Osteocyte (in vitro differentiated cells): ENCODE measurements around the gene COL4A1. TPM values are rescaled to one million over a fixed set of nuclear protein-coding genes. Genes with fewer than 3 reads are reported as not detected.

Source experiments
- DNase-seq: peaks from one replicate; pipeline ENCODE4 v3.0.0; 2021; ENCODE audit warnings: mixed read lengths; ENCODE audit not compliant: unreplicated experiment; ENCODE audit errors: extremely low spot score
- H3K27ac Mint-ChIP-seq: one replicate; pipeline ENCODE4 v1.8.0; 2021; ENCODE audit warnings: mild to moderate bottlenecking, mixed read lengths; ENCODE audit not compliant: unreplicated experiment
- H3K27me3 Mint-ChIP-seq: one replicate; pipeline ENCODE4 v1.8.0; 2021; ENCODE audit warnings: mixed read lengths; ENCODE audit not compliant: unreplicated experiment
- H3K36me3 Mint-ChIP-seq: one replicate; pipeline ENCODE4 v1.8.0; 2021; ENCODE audit warnings: mixed read lengths; ENCODE audit not compliant: unreplicated experiment
- H3K4me1 Mint-ChIP-seq: one replicate; pipeline ENCODE4 v1.8.0; 2021; ENCODE audit warnings: mixed read lengths; ENCODE audit not compliant: unreplicated experiment
- H3K4me3 Mint-ChIP-seq: one replicate; pipeline ENCODE4 v1.8.0; 2021; ENCODE audit warnings: mild to moderate bottlenecking, moderate library complexity, mixed read lengths; ENCODE audit not compliant: unreplicated experiment
- H3K9me3 Mint-ChIP-seq: one replicate; pipeline ENCODE4 v1.8.0; 2021; ENCODE audit warnings: mixed read lengths; ENCODE audit not compliant: unreplicated experiment
- total RNA-seq: library from RNA; stranded (reverse); gene quantifications from 2 replicates; pipeline ENCODE4 v1.2.1, GENCODE V29; 2021
- TF ChIP-seq, protein P1 (sequence below): fragments of 200-600 bp; sonication (generic); IDR thresholded peaks from 2 replicates; pipeline ENCODE4 v1.5.0; 2021; ENCODE audit warnings: antibody characterized with exemption, mild to moderate bottlenecking, moderate library complexity

The COL4A1 gene
- total RNA-seq, 1 donor from 2014 or later, result 3,181 TPM

GRCh38 chr13:110259651-110260050, 47.3 kb downstream of the COL4A1 start:
- Mint-ChIP-seq H3K27me3 (no peaks in the 10 kb centered on the region), H3K4me1 (peaks cover 81% of the 10 kb centered on the region), H3K36me3 (peaks cover 13% of the 10 kb centered on the region), H3K27ac (peak overlapping the region; percentile 80), H3K4me3 (no peak overlapping the region), H3K9me3 (no peaks in the 10 kb centered on the region)
- TF ChIP-seq, protein P1, sequence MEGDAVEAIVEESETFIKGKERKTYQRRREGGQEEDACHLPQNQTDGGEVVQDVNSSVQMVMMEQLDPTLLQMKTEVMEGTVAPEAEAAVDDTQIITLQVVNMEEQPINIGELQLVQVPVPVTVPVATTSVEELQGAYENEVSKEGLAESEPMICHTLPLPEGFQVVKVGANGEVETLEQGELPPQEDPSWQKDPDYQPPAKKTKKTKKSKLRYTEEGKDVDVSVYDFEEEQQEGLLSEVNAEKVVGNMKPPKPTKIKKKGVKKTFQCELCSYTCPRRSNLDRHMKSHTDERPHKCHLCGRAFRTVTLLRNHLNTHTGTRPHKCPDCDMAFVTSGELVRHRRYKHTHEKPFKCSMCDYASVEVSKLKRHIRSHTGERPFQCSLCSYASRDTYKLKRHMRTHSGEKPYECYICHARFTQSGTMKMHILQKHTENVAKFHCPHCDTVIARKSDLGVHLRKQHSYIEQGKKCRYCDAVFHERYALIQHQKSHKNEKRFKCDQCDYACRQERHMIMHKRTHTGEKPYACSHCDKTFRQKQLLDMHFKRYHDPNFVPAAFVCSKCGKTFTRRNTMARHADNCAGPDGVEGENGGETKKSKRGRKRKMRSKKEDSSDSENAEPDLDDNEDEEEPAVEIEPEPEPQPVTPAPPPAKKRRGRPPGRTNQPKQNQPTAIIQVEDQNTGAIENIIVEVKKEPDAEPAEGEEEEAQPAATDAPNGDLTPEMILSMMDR, result no peak
- no peak for DNase-seq

DNA sequence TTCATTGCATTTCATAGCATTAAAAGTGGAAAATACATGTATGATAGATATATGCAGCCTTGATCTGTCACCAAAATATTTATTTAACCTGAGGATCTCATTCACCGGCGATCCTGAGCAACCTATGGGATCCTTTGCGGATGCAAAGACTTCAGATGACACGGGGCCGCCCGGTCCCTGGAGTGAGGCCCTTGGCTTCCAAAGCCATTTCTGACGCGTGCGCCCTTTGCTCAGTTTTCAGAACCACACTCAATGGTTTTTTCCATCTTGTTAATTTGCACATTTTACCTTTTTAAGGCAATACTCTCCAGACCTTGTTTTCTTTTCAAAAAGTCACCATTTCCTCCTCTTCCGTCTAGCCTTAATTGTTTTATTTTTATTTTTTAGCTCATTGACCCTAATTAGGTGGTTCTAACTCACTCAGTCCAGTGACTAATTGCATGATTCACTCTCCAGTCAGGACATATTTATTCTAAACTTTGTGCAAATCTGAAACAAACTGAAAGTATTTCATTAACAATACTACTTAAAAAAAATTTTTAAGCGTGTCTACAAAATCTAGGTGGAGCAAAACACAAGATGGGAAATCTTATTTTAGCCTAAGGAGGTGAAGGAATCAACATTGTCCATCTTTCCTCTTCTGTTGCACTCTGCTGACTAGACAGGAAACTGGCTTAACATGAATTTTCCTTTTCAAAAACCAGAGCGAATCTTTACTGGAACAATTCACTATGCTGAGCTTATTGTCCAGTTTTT, 47.9 kb downstream of the COL4A1 start:
- H3K9me3 Mint-ChIP-seq, result no peaks in the 10 kb centered on the region
- H3K36me3 Mint-ChIP-seq, result peaks cover 17% of the 10 kb centered on the region
- TF ChIP-seq, protein P1, result no peak
- peaks cover 81% of the 10 kb centered on the region for H3K4me1 Mint-ChIP-seq
- H3K27me3 Mint-ChIP-seq, result no peaks in the 10 kb centered on the region
- H3K4me3 Mint-ChIP-seq, result peak overlapping the region; percentile 19
- H3K27ac Mint-ChIP-seq, result peak overlapping the region; percentile 80
- DNase-seq, result peak; percentile 49

DNA sequence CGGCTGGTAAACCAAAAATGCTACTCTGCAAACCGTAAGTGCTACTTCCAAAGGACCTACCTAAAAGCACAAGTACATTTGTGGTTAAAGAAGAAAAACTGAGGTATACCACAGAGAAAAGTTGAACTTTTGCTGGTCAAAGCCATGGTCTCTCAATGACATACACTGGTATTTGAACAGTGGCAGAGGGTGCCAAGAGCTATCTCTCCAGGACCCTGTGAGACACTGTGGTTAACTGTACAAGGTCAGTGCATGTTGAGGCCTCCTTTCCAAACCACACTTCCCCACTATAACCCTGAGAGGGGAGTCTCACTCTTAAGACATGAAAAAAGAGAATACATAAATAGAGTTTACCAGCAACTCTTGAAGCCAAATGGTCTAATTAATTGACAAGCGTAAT, 49.5 kb downstream of the COL4A1 start:
- no peak overlapping the region for H3K4me3 Mint-ChIP-seq
- peak; percentile 21 for DNase-seq
- H3K36me3 Mint-ChIP-seq, result peaks cover 11% of the 10 kb centered on the region
- peaks cover 68% of the 10 kb centered on the region for H3K4me1 Mint-ChIP-seq
- TF ChIP-seq, protein P1, result no peak
- H3K27me3 Mint-ChIP-seq, result no peaks in the 10 kb centered on the region
- peak overlapping the region; percentile 78 for H3K27ac Mint-ChIP-seq
- H3K9me3 Mint-ChIP-seq, result no peaks in the 10 kb centered on the region

- Mint-ChIP-seq H3K4me3 (no peak overlapping the region), H3K36me3 (peaks cover 11% of the 10 kb centered on the region), H3K4me1 (peaks cover 62% of the 10 kb centered on the region), H3K9me3 (no peaks in the 10 kb centered on the region), H3K27me3 (no peaks in the 10 kb centered on the region), H3K27ac (peak overlapping the region; percentile 78)
- TF ChIP-seq, protein P1, result no peak
- peak; percentile 56 for DNase-seq
Observed at GRCh38 chr13:110256126-110256905, 50.6 kb downstream of the COL4A1 start.
